HEK293 (cell line): ENCODE data around the gene LRRC2.

Experiments
- CTCF ChIA-PET: fragments of 350-600 bp; formaldehyde crosslinking; extraction: SDS; loops from one replicate; lab custom pipeline; 2021; ENCODE audit warnings: antibody characterized with exemption; lab: Yijun Ruan, JAX
- POLR2A ChIA-PET: fragments of 300-600 bp; formaldehyde crosslinking; extraction: SDS; loops from one replicate; lab custom pipeline; 2020; ENCODE audit warnings: antibody characterized with exemption, inconsistent platforms; lab: Yijun Ruan, JAX
- H3K27ac ChIP-seq: fragments of 200-500 bp; sonication (Bioruptor generic); 2 replicates; pipeline ENCODE4 v1.5.1; 2014; ENCODE audit warnings: low read depth, low read length, control low read depth, inconsistent platforms; ENCODE audit errors: extremely low read depth
- H3K36me3 ChIP-seq, 2 experiments: fragments of 200-500 bp in 1 of 2; sonication (Bioruptor generic) in 1 of 2; 1 replicate in 1 of 2; 2 replicates in 1 of 2; pipeline ENCODE4 v1.5.1; 2014 to 2017; ENCODE audit warnings: inconsistent platforms in 2 of 2, low read length in 2 of 2; ENCODE audit not compliant: control insufficient read depth in 2 of 2, insufficient read depth in 1 of 2
- H3K4me1 ChIP-seq: fragments of 200-500 bp; sonication (Bioruptor generic); 2 replicates; pipeline ENCODE4 v1.5.1; 2014; ENCODE audit warnings: mild to moderate bottlenecking, low read length, inconsistent platforms; ENCODE audit not compliant: control insufficient read depth, insufficient read depth
- H3K4me3 ChIP-seq: 2 replicates; pipeline ENCODE4 v1.5.1; 2011; ENCODE audit warnings: low read depth, mild to moderate bottlenecking, control low read depth, low read length, moderate library complexity
- H3K9me3 ChIP-seq: fragments of 200-500 bp; sonication (Bioruptor generic); 2 replicates; pipeline ENCODE4 v1.5.1; 2014; ENCODE audit warnings: low read depth, low read length, inconsistent platforms; ENCODE audit not compliant: control insufficient read depth, insufficient read depth
- FEZF1 ChIP-seq: fragments of 450-650 bp; formaldehyde crosslinking; IDR thresholded peaks from 2 replicates; pipeline ENCODE4 v1.5.1; 2016; ENCODE audit warnings: missing biosample characterization, missing genetic modification characterization
- GLI2 ChIP-seq: fragments of 450-650 bp; formaldehyde crosslinking; IDR thresholded peaks from 2 replicates; pipeline ENCODE4; 2017; ENCODE audit warnings: missing biosample characterization, missing genetic modification characterization, low read depth, borderline replicate concordance
- GLI4 ChIP-seq: fragments of 450-650 bp; formaldehyde crosslinking; IDR thresholded peaks from 2 replicates; pipeline ENCODE4 v1.5.1; 2016; ENCODE audit warnings: missing biosample characterization, missing genetic modification characterization
- GLIS1 ChIP-seq: fragments of 450-650 bp; formaldehyde crosslinking; IDR thresholded peaks from 2 replicates; pipeline ENCODE4 v1.5.1; 2016; ENCODE audit warnings: missing biosample characterization, missing genetic modification characterization
- SETDB1 ChIP-seq: IDR thresholded peaks from one replicate; pipeline ENCODE4 v1.6.1; 2017; ENCODE audit warnings: mild to moderate bottlenecking, low read length, moderate library complexity, mixed read lengths; ENCODE audit not compliant: insufficient read length
- ZNF146 ChIP-seq: fragments of 450-650 bp; formaldehyde crosslinking; IDR thresholded peaks from 2 replicates; pipeline ENCODE4 v1.5.1; 2016; ENCODE audit warnings: missing biosample characterization, missing genetic modification characterization
- ZNF175 ChIP-seq: fragments of 450-650 bp; formaldehyde crosslinking; IDR thresholded peaks from 2 replicates; pipeline ENCODE4 v1.5.1; 2016; ENCODE audit warnings: missing biosample characterization, missing genetic modification characterization
- ZNF239 ChIP-seq: fragments of 450-650 bp; formaldehyde crosslinking; IDR thresholded peaks from 2 replicates; pipeline ENCODE4 v1.5.1; 2016; ENCODE audit warnings: missing biosample characterization, missing genetic modification characterization
- ZNF24 ChIP-seq: fragments of 450-650 bp; formaldehyde crosslinking; IDR thresholded peaks from 2 replicates; pipeline ENCODE4 v1.5.1; 2016; ENCODE audit warnings: missing biosample characterization, missing genetic modification characterization
- ZNF302 ChIP-seq: fragments of 450-650 bp; formaldehyde crosslinking; IDR thresholded peaks from 2 replicates; pipeline ENCODE4 v1.5.1; 2016; ENCODE audit warnings: missing biosample characterization, missing genetic modification characterization, low read depth
- ZNF837 ChIP-seq: fragments of 450-650 bp; formaldehyde crosslinking; IDR thresholded peaks from 2 replicates; pipeline ENCODE4 v1.5.1; 2016; ENCODE audit warnings: missing biosample characterization, missing genetic modification characterization
- TF ChIP-seq, protein P1 (sequence below): fragments of 450-650 bp; formaldehyde crosslinking; IDR thresholded peaks from 2 replicates; pipeline ENCODE4 v1.5.1; 2016; ENCODE audit warnings: missing biosample characterization, missing genetic modification characterization
- TF ChIP-seq, protein P2 (sequence below): fragments of 450-650 bp; formaldehyde crosslinking; IDR thresholded peaks from 2 replicates; pipeline ENCODE4 v1.5.0; 2017; ENCODE audit warnings: missing biosample characterization, missing genetic modification characterization, borderline replicate concordance
- TF ChIP-seq, protein P3 (sequence below): fragments of 450-650 bp; formaldehyde crosslinking; IDR thresholded peaks from 2 replicates; pipeline ENCODE4 v1.5.1; 2017; ENCODE audit warnings: missing biosample characterization, missing genetic modification characterization
- TF ChIP-seq, protein P4 (sequence below): fragments of 450-650 bp; formaldehyde crosslinking; IDR thresholded peaks from 2 replicates; pipeline ENCODE4 v1.5.1; 2016; ENCODE audit warnings: missing biosample characterization, missing genetic modification characterization

Gene LRRC2

GRCh38 chr3:46509661-46510187, 56.4 kb downstream of the LRRC2 start (continued):
- TF ChIP-seq ZNF837 (tag by site-specific recombination), result no peak

GRCh38 chr3:46508850-46509591, 57.1 kb downstream of the LRRC2 start:
- CTCF ChIA-PET, result interaction anchor here (0.9 to 1.0 kb wide), 2 partner anchors 21 to 34 kb away, joined by 3 read pairs; no protein-coding TSS in a partner anchor

DNA sequence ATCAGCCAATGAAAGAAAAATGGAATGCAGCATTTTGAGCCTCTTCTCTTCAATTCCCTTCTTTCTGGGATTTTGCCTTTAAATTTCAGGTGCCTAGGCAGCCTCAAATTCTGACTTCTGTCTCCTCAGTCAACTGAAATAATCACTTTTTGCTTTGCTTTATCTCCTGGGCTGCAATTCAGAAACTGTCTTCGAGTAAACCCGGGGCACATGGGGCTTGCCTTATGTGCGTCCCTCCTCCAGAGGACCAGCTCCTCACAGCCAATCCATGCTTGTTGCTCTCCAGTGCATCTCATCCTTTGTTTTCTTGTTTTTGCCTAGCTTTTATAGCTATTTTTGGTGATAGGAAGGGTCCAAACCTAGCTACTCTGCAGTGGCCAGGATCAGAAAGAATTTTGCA, 59.6 kb downstream of the LRRC2 start:
- ChIA-PET CTCF (interaction anchor here (0.6 kb wide), 2 partner anchors 36 to 188 kb away, joined by 3 read pairs; no protein-coding TSS in a partner anchor), POLR2A (no interaction called here)
- Histone ChIP-seq H3K36me3 (no peaks in the 10 kb centered on the region), H3K4me3 (no peak overlapping the region), H3K9me3 (no peaks in the 10 kb centered on the region)
- TF ChIP-seq ZNF302 (tag by site-specific recombination) (no peak), ZNF146 (tag by site-specific recombination) (no peak), ZNF239 (tag by site-specific recombination) (no peak), ZNF175 (tag by site-specific recombination) (no peak), ZNF24 (tag by site-specific recombination) (no peak), ZNF837 (tag by site-specific recombination) (no peak), SETDB1 (no peak), GLIS1 (tag by site-specific recombination) (no peak), GLI2 (tag by site-specific recombination) (no peak)
- TF ChIP-seq, protein P1, sequence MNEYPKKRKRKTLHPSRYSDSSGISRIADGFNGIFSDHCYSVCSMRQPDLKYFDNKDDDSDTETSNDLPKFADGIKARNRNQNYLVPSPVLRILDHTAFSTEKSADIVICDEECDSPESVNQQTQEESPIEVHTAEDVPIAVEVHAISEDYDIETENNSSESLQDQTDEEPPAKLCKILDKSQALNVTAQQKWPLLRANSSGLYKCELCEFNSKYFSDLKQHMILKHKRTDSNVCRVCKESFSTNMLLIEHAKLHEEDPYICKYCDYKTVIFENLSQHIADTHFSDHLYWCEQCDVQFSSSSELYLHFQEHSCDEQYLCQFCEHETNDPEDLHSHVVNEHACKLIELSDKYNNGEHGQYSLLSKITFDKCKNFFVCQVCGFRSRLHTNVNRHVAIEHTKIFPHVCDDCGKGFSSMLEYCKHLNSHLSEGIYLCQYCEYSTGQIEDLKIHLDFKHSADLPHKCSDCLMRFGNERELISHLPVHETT, result no peak
- TF ChIP-seq, protein P2, sequence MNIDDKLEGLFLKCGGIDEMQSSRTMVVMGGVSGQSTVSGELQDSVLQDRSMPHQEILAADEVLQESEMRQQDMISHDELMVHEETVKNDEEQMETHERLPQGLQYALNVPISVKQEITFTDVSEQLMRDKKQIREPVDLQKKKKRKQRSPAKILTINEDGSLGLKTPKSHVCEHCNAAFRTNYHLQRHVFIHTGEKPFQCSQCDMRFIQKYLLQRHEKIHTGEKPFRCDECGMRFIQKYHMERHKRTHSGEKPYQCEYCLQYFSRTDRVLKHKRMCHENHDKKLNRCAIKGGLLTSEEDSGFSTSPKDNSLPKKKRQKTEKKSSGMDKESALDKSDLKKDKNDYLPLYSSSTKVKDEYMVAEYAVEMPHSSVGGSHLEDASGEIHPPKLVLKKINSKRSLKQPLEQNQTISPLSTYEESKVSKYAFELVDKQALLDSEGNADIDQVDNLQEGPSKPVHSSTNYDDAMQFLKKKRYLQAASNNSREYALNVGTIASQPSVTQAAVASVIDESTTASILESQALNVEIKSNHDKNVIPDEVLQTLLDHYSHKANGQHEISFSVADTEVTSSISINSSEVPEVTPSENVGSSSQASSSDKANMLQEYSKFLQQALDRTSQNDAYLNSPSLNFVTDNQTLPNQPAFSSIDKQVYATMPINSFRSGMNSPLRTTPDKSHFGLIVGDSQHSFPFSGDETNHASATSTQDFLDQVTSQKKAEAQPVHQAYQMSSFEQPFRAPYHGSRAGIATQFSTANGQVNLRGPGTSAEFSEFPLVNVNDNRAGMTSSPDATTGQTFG, result no peak
- TF ChIP-seq, protein P3, sequence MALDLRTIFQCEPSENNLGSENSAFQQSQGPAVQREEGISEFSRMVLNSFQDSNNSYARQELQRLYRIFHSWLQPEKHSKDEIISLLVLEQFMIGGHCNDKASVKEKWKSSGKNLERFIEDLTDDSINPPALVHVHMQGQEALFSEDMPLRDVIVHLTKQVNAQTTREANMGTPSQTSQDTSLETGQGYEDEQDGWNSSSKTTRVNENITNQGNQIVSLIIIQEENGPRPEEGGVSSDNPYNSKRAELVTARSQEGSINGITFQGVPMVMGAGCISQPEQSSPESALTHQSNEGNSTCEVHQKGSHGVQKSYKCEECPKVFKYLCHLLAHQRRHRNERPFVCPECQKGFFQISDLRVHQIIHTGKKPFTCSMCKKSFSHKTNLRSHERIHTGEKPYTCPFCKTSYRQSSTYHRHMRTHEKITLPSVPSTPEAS, result no peak
- TF ChIP-seq, all 188 proteins: peak for 0
- Histone ChIP-seq H3K27ac (no peak overlapping the region), H3K4me1 (no peaks in the 10 kb centered on the region)

More at GRCh38 chr3:46508850-46509591, 57.1 kb downstream of the LRRC2 start:
- Histone ChIP-seq H3K4me1 (no peaks in the 10 kb centered on the region), H3K36me3 (no peaks in the 10 kb centered on the region), H3K27ac (no peak overlapping the region), H3K9me3 (no peaks in the 10 kb centered on the region), H3K4me3 (no peak overlapping the region)
- POLR2A ChIA-PET, result interaction anchor here (0.6 kb wide), 1 partner anchor 467 kb away, joined by 6 read pairs; no protein-coding TSS in a partner anchor
- TF ChIP-seq FEZF1, result 0 out of 2 replicates have a peak, but pooled peaks have one; percentile 11
- TF ChIP-seq, protein P4, sequence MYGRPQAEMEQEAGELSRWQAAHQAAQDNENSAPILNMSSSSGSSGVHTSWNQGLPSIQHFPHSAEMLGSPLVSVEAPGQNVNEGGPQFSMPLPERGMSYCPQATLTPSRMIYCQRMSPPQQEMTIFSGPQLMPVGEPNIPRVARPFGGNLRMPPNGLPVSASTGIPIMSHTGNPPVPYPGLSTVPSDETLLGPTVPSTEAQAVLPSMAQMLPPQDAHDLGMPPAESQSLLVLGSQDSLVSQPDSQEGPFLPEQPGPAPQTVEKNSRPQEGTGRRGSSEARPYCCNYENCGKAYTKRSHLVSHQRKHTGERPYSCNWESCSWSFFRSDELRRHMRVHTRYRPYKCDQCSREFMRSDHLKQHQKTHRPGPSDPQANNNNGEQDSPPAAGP (tag by site-specific recombination), result no peak
- no peak for TF ChIP-seq GLI4 (tag by site-specific recombination)
